Right ventricle myocardium inferior (tissue), 1 donor: Measurements from ENCODE around the gene DHRS13. TPM values are rescaled to one million over a fixed set of nuclear protein-coding genes. Genes with fewer than 3 reads are reported as not detected.
A peak's percentile ranks its signal among the peaks of the same experiment; 100 is the strongest.
"Not testable (repeated sequence)": the region's sequence is repeated elsewhere in the genome, so short reads cannot be mapped to it uniquely, and the experiment has no call there.

Experiments
- ATAC-seq: fragments of 200-7000 bp; cut with Tn5 transposase; one replicate; pipeline ENCODE4 v1.9.1; 2020; ENCODE audit warnings: mild to moderate bottlenecking, moderate library complexity
- DNase-seq: peaks from one replicate; pipeline ENCODE4 v3.0.0; 2021; ENCODE audit errors: missing footprints
- intact Hi-C: fragments of 100-400 bp; cut with DNase I; formaldehyde crosslinking; loops from one replicate; pipeline ENCODE4 v1.11.0; 2022
- total RNA-seq: library from RNA; stranded (reverse); fragmentation: NEBNext Ultra II Directional; extraction: Animal tissue kit (Norgen Biotek cat#: 25700); gene quantifications from one replicate; pipeline ENCODE4 v1.2.1, GENCODE V29; 2021
- donor health status: DM: no; HTN: yes; CAD: no; lungs with severe emphysema.

DHRS13 gene
- total RNA-seq, 1 donor from 2014 or later = 3.0 TPM

GRCh38 chr17:28940142-28940541 is 37.3 kb upstream of the DHRS13 start:
- DNase-seq = no peak
- no peak for ATAC-seq

DNA sequence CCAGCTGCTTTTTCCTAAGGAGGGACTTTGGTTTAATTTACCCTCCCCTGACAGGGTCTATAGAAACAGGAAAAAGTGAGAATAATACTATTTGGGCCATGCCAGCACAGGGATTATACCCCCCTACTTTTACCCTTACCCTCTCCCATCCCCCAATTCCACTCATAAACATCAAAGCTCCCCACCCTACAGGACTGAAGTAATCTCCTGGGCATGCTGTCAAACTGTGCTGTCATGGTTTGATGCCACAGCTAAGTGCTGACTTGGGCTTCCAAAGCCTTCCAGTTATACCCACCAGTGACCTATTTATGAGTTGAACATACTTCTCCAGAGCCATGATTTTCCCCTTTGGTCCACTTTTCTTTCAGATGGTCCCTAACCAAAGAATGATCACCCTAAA is 35.7 kb upstream of the DHRS13 start:
- no peak for DNase-seq
- intact Hi-C loops = no loop called here
- ATAC-seq = peak; percentile 75

More at GRCh38 chr17:28940142-28940541, 37.3 kb upstream of the DHRS13 start:
- intact Hi-C loops = no loop called here

DNA sequence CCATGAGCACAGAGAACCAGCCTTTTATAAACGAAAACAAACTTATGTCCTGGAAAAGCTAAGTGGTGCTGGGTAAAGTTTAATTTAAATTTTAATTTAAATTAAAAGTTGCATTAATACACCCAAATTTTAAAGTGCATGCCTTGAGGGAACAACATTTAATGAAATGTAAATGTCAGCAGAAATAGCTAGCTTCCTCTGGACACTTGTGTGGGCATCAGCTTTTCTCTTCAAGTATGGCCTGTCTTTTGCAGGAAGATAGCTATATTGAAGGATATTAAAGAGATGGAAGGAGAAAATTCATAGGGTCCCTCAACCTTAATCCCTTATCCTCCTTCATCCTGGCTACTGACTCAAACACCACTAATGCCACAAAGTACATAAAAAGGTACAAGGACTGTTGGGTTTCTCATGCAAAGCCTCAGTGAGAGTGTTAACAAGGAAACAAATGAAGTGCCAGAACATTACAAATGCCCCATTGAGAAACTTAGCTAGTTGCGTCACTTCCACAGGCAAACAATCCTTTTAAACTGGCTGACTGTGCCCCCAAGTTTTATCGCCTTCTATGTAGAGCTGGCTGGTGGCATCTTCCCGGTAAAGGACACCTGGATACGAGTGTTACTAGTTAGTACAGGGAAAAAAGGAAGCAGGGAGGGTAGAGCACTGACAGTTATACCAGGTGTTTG is 34.3 kb upstream of the DHRS13 start:
- DNase-seq = no peak
- ATAC-seq = peak; percentile 17
- intact Hi-C loops = no loop called here

GRCh38 chr17:28935744-28936460 is 33.0 kb upstream of the DHRS13 start:
- intact Hi-C loops = no loop called here
- ATAC-seq = no peak
- no peak for DNase-seq

DNA sequence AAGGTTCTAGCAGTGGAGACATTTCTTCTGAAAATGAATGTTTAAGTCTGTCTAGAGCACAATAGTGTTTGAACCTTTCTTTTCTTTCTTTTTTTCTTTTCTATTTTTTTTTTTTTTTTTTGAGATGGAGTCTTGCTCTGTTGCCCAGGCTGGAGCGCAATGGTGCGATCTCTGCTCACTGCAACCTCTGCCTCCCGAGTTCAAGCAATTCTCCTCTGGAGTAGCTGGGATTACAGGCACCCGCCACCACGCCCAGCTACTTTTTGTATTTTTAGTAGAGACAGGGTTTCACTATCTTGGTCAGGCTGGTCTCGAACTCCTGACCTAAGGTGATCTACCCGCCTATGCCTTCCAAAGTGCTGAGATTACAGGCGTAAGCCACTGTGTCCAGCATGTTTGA is 31.6 kb upstream of the DHRS13 start:
- not testable (repeated sequence) for ATAC-seq, DNase-seq
- intact Hi-C loops = loop anchor here (1.0 kb wide), 1 partner anchor 38 kb away; no protein-coding TSS in a partner anchor

DNA sequence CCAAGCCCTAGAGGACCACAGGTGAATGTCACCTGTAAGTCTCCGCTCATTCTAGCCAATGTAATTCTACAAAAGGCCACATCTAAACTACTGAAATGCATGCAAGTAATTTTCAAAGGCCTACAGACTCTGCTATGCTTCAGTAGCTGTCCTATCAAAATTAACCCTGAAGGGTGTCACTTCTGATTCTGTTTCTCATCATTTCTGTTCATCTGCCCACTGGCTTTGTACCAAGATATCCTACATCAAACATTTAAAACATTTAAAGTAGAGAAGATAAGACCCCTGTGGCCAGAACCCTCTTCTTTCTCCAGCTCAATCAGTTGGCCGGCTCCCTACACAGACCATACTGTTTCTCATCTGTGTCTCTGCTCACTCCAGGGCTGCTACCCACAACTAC is 26.9 kb upstream of the DHRS13 start:
- intact Hi-C loops = no loop called here
- ATAC-seq (no peak), DNase-seq (no peak)

GRCh38 chr17:28928061-28928460 is 25.2 kb upstream of the DHRS13 start:
- intact Hi-C loops = no loop called here

DNA sequence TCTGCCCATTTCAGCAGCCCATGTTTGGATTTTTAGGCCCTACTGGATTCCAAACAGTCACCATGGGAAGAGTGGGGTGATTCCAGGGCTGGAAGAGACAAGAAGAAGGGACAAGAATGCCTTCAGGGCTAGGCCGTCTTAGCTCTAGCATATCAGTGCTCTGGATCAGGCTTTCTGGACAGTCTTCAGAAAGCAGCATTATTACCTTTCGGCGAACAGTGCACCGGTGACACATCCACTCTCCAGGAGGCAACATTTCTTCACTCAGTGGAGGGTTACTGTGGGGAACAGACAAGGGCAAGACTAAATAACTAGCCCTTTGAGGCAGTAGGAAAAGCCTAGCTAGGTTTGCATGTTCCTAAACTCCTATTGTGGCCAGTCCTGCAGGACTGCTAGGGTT is 23.9 kb upstream of the DHRS13 start:
- DNase-seq = no peak
- no peak for ATAC-seq
- intact Hi-C loops = no loop called here

More at GRCh38 chr17:28928061-28928460, 25.2 kb upstream of the DHRS13 start:
- no peak for ATAC-seq
- DNase-seq = no peak

- no peak for ATAC-seq
- intact Hi-C loops = no loop called here
These were observed 23.5 kb upstream of the DHRS13 start for GRCh38 chr17:28926366-28926765.

GRCh38 chr17:28925912-28926365 is 23.1 kb upstream of the DHRS13 start:
- intact Hi-C loops = no loop called here
- DNase-seq (no peak), ATAC-seq (no peak)

More at GRCh38 chr17:28926366-28926765, 23.5 kb upstream of the DHRS13 start:
- no peak for DNase-seq

DNA sequence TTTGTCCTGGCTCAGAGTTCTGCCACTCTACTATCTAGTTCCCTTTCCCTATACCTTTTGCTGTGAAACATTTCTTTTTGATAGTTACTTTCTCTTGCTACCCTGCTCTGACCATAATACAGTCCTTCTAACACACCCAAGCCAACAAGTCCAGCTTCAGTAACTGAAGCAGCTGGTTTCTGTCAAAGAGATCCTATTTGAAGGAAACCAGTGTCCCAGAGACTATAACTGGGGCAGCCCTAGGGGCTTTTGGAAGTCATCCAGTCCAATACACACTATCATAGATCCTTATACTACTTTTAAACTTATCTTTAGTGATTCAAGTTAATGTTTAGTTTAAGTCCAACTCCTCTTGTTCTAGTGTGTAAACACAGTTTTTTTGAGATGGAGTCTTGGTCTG is 17.3 kb upstream of the DHRS13 start:
- intact Hi-C loops = no loop called here
- ATAC-seq = no peak

GRCh38 chr17:28918295-28918694 is 15.4 kb upstream of the DHRS13 start:
- no peak for DNase-seq
- no peak for ATAC-seq
- intact Hi-C loops = no loop called here

More for the DNA sequence above, 17.3 kb upstream of the DHRS13 start:
- no peak for DNase-seq

DNA sequence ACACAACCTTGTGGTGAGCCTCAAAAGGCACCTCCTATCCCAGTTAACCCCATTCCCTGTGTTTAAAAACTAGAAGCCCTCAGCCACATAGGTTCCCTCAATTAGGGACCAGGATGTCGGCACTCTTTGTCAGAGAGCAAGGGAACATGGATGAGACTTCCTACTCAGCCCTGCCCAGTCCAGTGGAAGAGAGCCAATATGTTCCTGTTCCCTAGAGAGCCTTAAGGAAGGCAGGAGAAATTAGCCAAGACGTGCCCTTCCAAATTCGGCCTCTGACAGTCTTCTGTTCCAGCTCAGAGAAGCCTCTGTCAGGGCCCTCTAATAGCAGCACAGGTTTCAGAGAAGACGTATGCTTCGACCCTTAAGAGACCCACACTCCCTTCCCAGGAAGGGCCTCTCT is 14.6 kb upstream of the DHRS13 start:
- peak; percentile 24 for ATAC-seq
- intact Hi-C loops = no loop called here
- no peak for DNase-seq

DNA sequence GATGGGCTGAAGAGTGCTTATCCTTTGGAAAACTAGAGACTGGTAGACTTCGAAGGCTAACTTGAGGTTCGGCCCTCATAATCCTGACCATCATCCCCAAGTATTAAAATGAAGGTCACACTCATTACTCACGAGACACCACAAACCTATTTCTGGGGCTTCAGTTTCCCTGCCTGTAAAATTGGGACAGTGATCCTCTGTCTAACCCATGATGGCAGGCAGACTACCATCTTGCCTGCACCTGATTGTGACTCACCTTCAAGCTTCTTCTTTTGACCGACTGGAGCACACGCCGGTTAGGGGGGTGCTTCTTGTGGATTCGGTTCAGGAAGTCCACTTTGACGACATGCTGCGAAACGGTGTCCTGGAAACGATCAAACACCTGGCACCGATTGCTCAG is 14.2 kb upstream of the DHRS13 start:
- intact Hi-C loops = no loop called here
- DNase-seq (no peak), ATAC-seq (no peak)

- DNase-seq (no peak), ATAC-seq (peak; percentile 70)
- intact Hi-C loops = no loop called here
These were observed 13.5 kb upstream of the DHRS13 start for GRCh38 chr17:28916302-28916934.

GRCh38 chr17:28912938-28913333 is 10.1 kb upstream of the DHRS13 start:
- intact Hi-C loops = loop anchor here (1.0 kb wide), 1 partner anchor 194 kb away; the partner anchor contains the start of gene RPL23A
- DNase-seq (no peak), ATAC-seq (no peak)

- no peak for ATAC-seq
- intact Hi-C loops = no loop called here
- DNase-seq = no peak
These were observed 9.5 kb upstream of the DHRS13 start for GRCh38 chr17:28912281-28912937.

DNA sequence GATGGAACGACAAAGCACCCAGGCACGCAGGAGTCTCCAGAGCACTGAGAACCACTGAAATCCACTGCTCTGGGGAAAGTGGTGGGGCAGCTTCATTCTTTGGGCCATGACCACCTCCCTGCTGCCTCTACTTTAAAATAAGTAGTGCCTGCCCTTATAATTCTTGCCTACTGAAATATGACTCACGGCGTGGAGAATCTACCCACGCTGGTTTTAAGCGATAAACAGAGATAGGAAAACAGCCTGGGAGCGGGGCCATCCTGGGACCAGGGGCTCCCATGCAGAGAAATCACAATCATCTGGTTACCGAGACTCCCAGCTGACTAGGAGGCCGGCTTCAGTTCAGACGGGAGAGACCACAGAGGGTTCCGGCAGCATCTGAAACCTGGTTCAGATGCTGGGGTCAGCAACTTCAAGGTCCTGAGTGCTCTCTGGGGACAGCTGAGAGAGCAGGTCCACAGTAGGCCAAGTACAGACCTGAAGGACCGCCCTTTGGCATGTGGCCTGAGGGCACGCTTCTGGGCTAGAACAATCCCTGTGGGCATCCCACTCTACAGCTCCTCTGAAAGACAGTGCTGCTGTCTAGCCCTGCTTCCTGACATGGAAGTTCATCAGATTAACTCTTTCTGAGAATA is 8.6 kb upstream of the DHRS13 start:
- intact Hi-C loops = no loop called here
- DNase-seq (no peak), ATAC-seq (no peak)

GRCh38 chr17:28910534-28910933 is 7.7 kb upstream of the DHRS13 start:
- no peak for ATAC-seq
- intact Hi-C loops = no loop called here
- no peak for DNase-seq
